Endothelial cell of umbilical vein (primary cell): ENCODE data around the gene PSME4. TPM values are rescaled to one million over a fixed set of nuclear protein-coding genes. Genes with fewer than 3 reads are reported as not detected.
A peak's percentile ranks its signal among the peaks of the same experiment; 100 is the strongest.

Experiments used
- BruUV-seq: library from RNA; stranded (reverse); fragments of 400-500 nt; replicated peaks from 2 replicates; lab custom pipeline; 2021; lab: Mats Ljungman, UMichigan
- CTCF ChIA-PET: fragments of 300-600, 350-600 bp; sonication (Branson Sonifier 250); formaldehyde crosslinking; loops from one replicate; lab custom pipeline; 2021; ENCODE audit warnings: antibody characterized with exemption, inconsistent platforms; lab: Charles Lee
- POLR2A ChIA-PET: fragments of 300-600, 350-600 bp; sonication (Branson Sonifier 250); formaldehyde crosslinking; loops from one replicate; lab custom pipeline; 2021; ENCODE audit warnings: antibody characterized with exemption, inconsistent platforms; lab: Charles Lee
- DNase-seq: peaks from one replicate; pipeline ENCODE4 v3.0.0-alpha.2; 2011; ENCODE audit warnings: low read depth, low spot score
- FAIRE-seq: peaks from 2 replicates; lab custom pipeline; 2011; peaks lifted over from hg19 to GRCh38; lab: Jason Lieb, UNC
- H2AFZ ChIP-seq: 2 replicates; pipeline ENCODE4 v1.6.0; 2012; ENCODE audit warnings: low read depth, low read length, control low read depth, inconsistent platforms
- H3K27ac ChIP-seq: 2 replicates; pipeline ENCODE4 v1.5.1; 2011; ENCODE audit warnings: low read depth, mild to moderate bottlenecking, control low read depth, low read length, moderate library complexity; ENCODE audit not compliant: insufficient read depth
- H3K27me3 ChIP-seq, 2 experiments: 2 replicates each; pipeline versions ENCODE4 v1.6.0 to v1.6.1; 2011; ENCODE audit warnings: low read length in 2 of 2, mixed read lengths in 1 of 2; ENCODE audit not compliant: control insufficient read depth in 2 of 2, insufficient read depth in 2 of 2
- H3K36me3 ChIP-seq, 2 experiments: 2 replicates in 1 of 2; 3 replicates in 1 of 2; pipeline ENCODE4 v1.5.1; 2011; ENCODE audit warnings: low read length in 2 of 2, mild to moderate bottlenecking in 1 of 2, moderate library complexity in 1 of 2; ENCODE audit not compliant: control insufficient read depth in 2 of 2, insufficient read depth in 2 of 2; ENCODE audit errors: extremely low read depth in 1 of 2
- H3K4me1 ChIP-seq: 3 replicates; pipeline ENCODE4 v1.5.1; 2011; ENCODE audit warnings: mild to moderate bottlenecking, low read length; ENCODE audit not compliant: control insufficient read depth, insufficient read depth; ENCODE audit errors: extremely low read depth
- H3K4me2 ChIP-seq: 2 replicates; pipeline ENCODE4 v1.6.1; 2011; ENCODE audit warnings: low read length, control low read depth, mixed read lengths; ENCODE audit not compliant: insufficient read depth
- H3K4me3 ChIP-seq, 3 experiments: fragments of 200-600 bp in 1 of 3; sonication (generic), shearing (Covaris generic) in 1 of 3; replicated peaks in 1 of 3; 2 replicates each; pipeline ENCODE4 v1.5.1; 2011 to 2016; ENCODE audit warnings: control low read depth in 3 of 3, low read length in 3 of 3, mild to moderate bottlenecking in 2 of 3, inconsistent platforms in 1 of 3, low read depth in 1 of 3, moderate library complexity in 1 of 3; ENCODE audit not compliant: insufficient read depth in 1 of 3
- H3K79me2 ChIP-seq: 2 replicates; pipeline ENCODE4 v1.6.0; 2012; ENCODE audit warnings: low read length, inconsistent platforms; ENCODE audit not compliant: control insufficient read depth, insufficient read depth
- H3K9ac ChIP-seq: replicated peaks from 2 replicates; pipeline ENCODE3; 2011; ENCODE audit warnings: low read length, control low read depth; ENCODE audit not compliant: insufficient read depth; ENCODE audit errors: extremely low read depth
- H3K9me1 ChIP-seq: replicated peaks from 3 replicates; pipeline ENCODE4 v1.6.0; 2011; ENCODE audit warnings: mild to moderate bottlenecking, low read length; ENCODE audit not compliant: control insufficient read depth, insufficient read depth; ENCODE audit errors: extremely low read depth
- H3K9me3 ChIP-seq: replicated peaks from 2 replicates; pipeline ENCODE4 v1.5.1; 2012; ENCODE audit warnings: low read length, inconsistent platforms; ENCODE audit not compliant: control insufficient read depth, insufficient read depth
- H4K20me1 ChIP-seq: replicated peaks from 2 replicates; pipeline ENCODE3; 2011; ENCODE audit warnings: mild to moderate bottlenecking, low read length; ENCODE audit not compliant: control insufficient read depth, insufficient read depth; ENCODE audit errors: extremely low read depth
- EZH2 ChIP-seq: IDR thresholded peaks from 2 replicates; pipeline ENCODE4 v1.6.1; 2012; ENCODE audit warnings: borderline replicate concordance, low read depth, mild to moderate bottlenecking, moderate library complexity, low read length, inconsistent platforms; ENCODE audit not compliant: severe bottlenecking
- FOS ChIP-seq: IDR thresholded peaks from 2 replicates; pipeline ENCODE4 v1.6.1; 2011; ENCODE audit warnings: mild to moderate bottlenecking, low read length, moderate library complexity, borderline replicate concordance; ENCODE audit not compliant: insufficient read depth
- GATA2 ChIP-seq: IDR thresholded peaks from 2 replicates; pipeline ENCODE4 v1.7.0; 2011; ENCODE audit warnings: low read depth, mild to moderate bottlenecking, moderate library complexity, mixed read lengths, low read length; ENCODE audit not compliant: insufficient read length, insufficient read depth
- JUN ChIP-seq: IDR thresholded peaks from 2 replicates; pipeline ENCODE4 v1.6.1; 2011; ENCODE audit warnings: borderline replicate concordance, low read depth; ENCODE audit not compliant: insufficient read length, insufficient read depth
- MAX ChIP-seq: IDR thresholded peaks from 2 replicates; pipeline ENCODE4 v1.6.1; 2011; ENCODE audit not compliant: insufficient read depth, insufficient read length
- MYC ChIP-seq: IDR thresholded peaks from one replicate; pipeline ENCODE4 v1.6.1; 2011; ENCODE audit warnings: mild to moderate bottlenecking, low read depth, low read length
- POLR2A ChIP-seq: IDR thresholded peaks from 2 replicates; pipeline ENCODE4 v1.6.1; 2012; ENCODE audit warnings: low read depth, mild to moderate bottlenecking, control low read depth, low read length
- POLR2AphosphoS5 ChIP-seq: IDR thresholded peaks from 2 replicates; pipeline ENCODE4 v1.6.1; 2012; ENCODE audit warnings: low read depth, mild to moderate bottlenecking, control low read depth, low read length, moderate library complexity; ENCODE audit not compliant: insufficient read depth
- dilution Hi-C: fragments of 300-500 bp; cut with MboI; formaldehyde crosslinking; loops from one replicate; pipeline ENCODE4 v1.15.0; 2019; ENCODE audit warnings: low sequenced_read_pairs; ENCODE audit not compliant: extremely low pct_ligation_motif_present
- intact Hi-C: fragments of 100-400 bp; cut with micrococcal nuclease; formaldehyde crosslinking; loops from one replicate; pipeline ENCODE4 v1.10.0; 2022
- polyA plus RNA-seq, 4 experiments: library from polyadenylated mRNA; depleted of rRNA in 3 of 4; stranded (reverse) in 3 of 4; unstranded in 1 of 4; fragments of >200 nt; gene quantifications; 2 replicates each; pipeline versions ENCODE4 v1.2.1 to v1.2.3, GENCODE V29; 2011 to 2012; ENCODE audit warnings: missing spikeins in 1 of 4
- total RNA-seq: library from RNA; stranded (reverse); gene quantifications from 2 replicates; pipeline ENCODE4 v1.2.3, GENCODE V29; 2021
- TF ChIP-seq, protein P1 (sequence below), 2 donors: IDR thresholded peaks; 1 replicate in 1 of 2; 2 replicates in 1 of 2; pipeline ENCODE4 v1.5.1; 2011; ENCODE audit warnings: low read length in 2 of 2, mild to moderate bottlenecking in 2 of 2, moderate library complexity in 2 of 2, control low read depth in 1 of 2, inconsistent platforms in 1 of 2, low read depth in 1 of 2; ENCODE audit not compliant: insufficient read depth in 1 of 2; ENCODE audit errors: extremely low read depth in 1 of 2

The PSME4 gene
- total and polyA plus RNA-seq, 2 donors (not counting 3 experiments of a cell fraction or from before 2014, with no cell fraction given) = 24.7 to 82.6 TPM

- POLR2A ChIA-PET = no interaction called here
- H4K20me1 ChIP-seq = no peaks in the 10 kb centered on the region
- DNase-seq (peak; percentile 91), FAIRE-seq (peak; percentile 89)
- H3K79me2 ChIP-seq = peaks cover 13% of the 10 kb centered on the region
- peak overlapping the region; percentile 49 for H3K4me2 ChIP-seq
- no peak overlapping the region for H3K4me3 ChIP-seq
- no peak overlapping the region for H3K27ac ChIP-seq
- TF ChIP-seq FOS (peak; percentile 33), EZH2 (no peak)
- CTCF ChIA-PET = interaction anchor here (1.0 to 1.4 kb wide), 5 partner anchors 9 to 791 kb away, joined by 3 to 5 read pairs (median 3); no protein-coding TSS in a partner anchor
- dilution Hi-C loops (no loop called here), intact Hi-C loops (no loop called here)
- H3K4me1 ChIP-seq = peaks cover 11% of the 10 kb centered on the region
- H3K36me3 ChIP-seq = peaks cover 2 to 9% of the 10 kb centered on the region in 2 experiments
- H3K9ac ChIP-seq = no peak overlapping the region
- H3K27me3 ChIP-seq = no peaks in the 10 kb centered on the region
- H2AFZ ChIP-seq = no peak overlapping the region
- H3K9me3 ChIP-seq = no peaks in the 10 kb centered on the region
- H3K9me1 ChIP-seq = no peaks in the 10 kb centered on the region
- BruUV-seq = no TSS peak
Measured at GRCh38 chr2:53913721-53914120, 57.1 kb downstream of the PSME4 start.

- Histone ChIP-seq H3K4me2 (no peak overlapping the region), H3K9me1 (no peaks in the 10 kb centered on the region), H3K9me3 (no peaks in the 10 kb centered on the region), H4K20me1 (no peaks in the 10 kb centered on the region), H3K4me1 (peaks cover 11% of the 10 kb centered on the region), H2AFZ (no peak overlapping the region), H3K27me3 (no peaks in the 10 kb centered on the region), H3K27ac (no peak overlapping the region), H3K79me2 (peaks cover 13% of the 10 kb centered on the region), H3K9ac (no peak overlapping the region), H3K4me3 (no peak overlapping the region), H3K36me3 (peaks cover 2 to 17% of the 10 kb centered on the region in 2 experiments)
- TF ChIP-seq JUN (no peak), MYC (no peak), MAX (no peak), POLR2AphosphoS5 (no peak), EZH2 (no peak), FOS (no peak), POLR2A (no peak), GATA2 (no peak)
- TF ChIP-seq, protein P1, sequence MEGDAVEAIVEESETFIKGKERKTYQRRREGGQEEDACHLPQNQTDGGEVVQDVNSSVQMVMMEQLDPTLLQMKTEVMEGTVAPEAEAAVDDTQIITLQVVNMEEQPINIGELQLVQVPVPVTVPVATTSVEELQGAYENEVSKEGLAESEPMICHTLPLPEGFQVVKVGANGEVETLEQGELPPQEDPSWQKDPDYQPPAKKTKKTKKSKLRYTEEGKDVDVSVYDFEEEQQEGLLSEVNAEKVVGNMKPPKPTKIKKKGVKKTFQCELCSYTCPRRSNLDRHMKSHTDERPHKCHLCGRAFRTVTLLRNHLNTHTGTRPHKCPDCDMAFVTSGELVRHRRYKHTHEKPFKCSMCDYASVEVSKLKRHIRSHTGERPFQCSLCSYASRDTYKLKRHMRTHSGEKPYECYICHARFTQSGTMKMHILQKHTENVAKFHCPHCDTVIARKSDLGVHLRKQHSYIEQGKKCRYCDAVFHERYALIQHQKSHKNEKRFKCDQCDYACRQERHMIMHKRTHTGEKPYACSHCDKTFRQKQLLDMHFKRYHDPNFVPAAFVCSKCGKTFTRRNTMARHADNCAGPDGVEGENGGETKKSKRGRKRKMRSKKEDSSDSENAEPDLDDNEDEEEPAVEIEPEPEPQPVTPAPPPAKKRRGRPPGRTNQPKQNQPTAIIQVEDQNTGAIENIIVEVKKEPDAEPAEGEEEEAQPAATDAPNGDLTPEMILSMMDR (IDR thresholded peaks at IDR 0.05; ENCODE audit: extremely low read depth in 1 of 2, insufficient read depth in 1 of 2, low read depth in 1 of 2, low read length in 2 of 2) = no peak
- POLR2A ChIA-PET = interaction anchor here (1.5 kb wide), 1 partner anchor 59 kb away, joined by 3 read pairs; no protein-coding TSS in a partner anchor
- intact Hi-C loops = no loop called here
- FAIRE-seq (no peak), DNase-seq (peak; percentile 5)
- dilution Hi-C loops = no loop called here
- BruUV-seq = no TSS peak
- CTCF ChIA-PET = no interaction called here
Measured at GRCh38 chr2:53911434-53912189, 59.2 kb downstream of the PSME4 start.
